K562 (cell line): Measurements from ENCODE around the gene CPNE6. TPM values are rescaled to one million over a fixed set of nuclear protein-coding genes. Genes with fewer than 3 reads are reported as not detected.
A peak's percentile ranks its signal among the peaks of the same experiment; 100 is the strongest.

Experiments used
- BDP1 ChIP-seq: IDR thresholded peaks from 3 replicates; pipeline ENCODE4 v1.6.1; 2011; ENCODE audit not compliant: insufficient read length, insufficient read depth
- CEBPB ChIP-seq: fragments of 450-650 bp; IDR thresholded peaks from 2 replicates; pipeline ENCODE4 v1.6.1; 2016; ENCODE audit warnings: missing genetic modification characterization, missing compliant biosample characterization
- FOXM1 ChIP-seq, 2 experiments: fragments of 450-650 bp in 1 of 2; sonication (generic) in 1 of 2; formaldehyde crosslinking in 1 of 2; IDR thresholded peaks; 2 replicates each; pipeline versions ENCODE4 v1.6.1 to v1.9.0; 2017 to 2022; ENCODE audit warnings: low read depth in 2 of 2, mild to moderate bottlenecking in 2 of 2, missing genetic modification reagents in 1 of 2, moderate library complexity in 1 of 2
- HMGXB4 ChIP-seq: sonication (generic); formaldehyde crosslinking; IDR thresholded peaks from 2 replicates; pipeline ENCODE4 v1.8.1; 2023; ENCODE audit warnings: mild to moderate bottlenecking, missing genetic modification reagents
- IRF9 ChIP-seq: fragments of 450-650 bp; IDR thresholded peaks from 2 replicates; pipeline ENCODE4 v1.6.1; 2016; ENCODE audit warnings: missing biosample characterization, missing genetic modification characterization
- RCOR1 ChIP-seq, 2 experiments: IDR thresholded peaks; 2 replicates each; pipeline ENCODE4 v1.6.1; 2012; ENCODE audit warnings: low read depth in 2 of 2, low read length in 2 of 2, borderline replicate concordance in 1 of 2, improper control_type of control experiment in 1 of 2
- SMAD2 ChIP-seq: fragments of 150-350 bp; IDR thresholded peaks from 2 replicates; pipeline ENCODE4 v1.6.1; 2014; ENCODE audit warnings: low read depth, mild to moderate bottlenecking, low read length
- SREBF1 ChIP-seq: fragments of 150-350 bp; IDR thresholded peaks from 2 replicates; pipeline ENCODE4 v1.6.1; 2014; ENCODE audit warnings: antibody characterized with exemption, low read depth, low read length, borderline replicate concordance
- TEAD2 ChIP-seq: fragments of 450-650 bp; IDR thresholded peaks from 2 replicates; pipeline ENCODE4 v1.6.1; 2016; ENCODE audit warnings: missing genetic modification characterization, control low read depth, missing compliant biosample characterization
- THAP7 ChIP-seq: fragments of 250-450 bp; sonication (Bioruptor Pico); IDR thresholded peaks from 2 replicates; pipeline ENCODE4 v1.5.0; 2021
- ZNF184 ChIP-seq: sonication (generic); formaldehyde crosslinking; IDR thresholded peaks from 2 replicates; pipeline ENCODE4 v1.5.0; 2020; ENCODE audit warnings: missing genetic modification reagents
- ZNF668 ChIP-seq: fragments of 250-450 bp; sonication (Bioruptor Pico); IDR thresholded peaks from 2 replicates; pipeline ENCODE4 v1.8.0; 2022; ENCODE audit warnings: mild to moderate bottlenecking, inconsistent platforms
- ZNF785 ChIP-seq: fragments of 250-450 bp; sonication (Bioruptor Pico); IDR thresholded peaks from 2 replicates; pipeline ENCODE4 v1.4.0; 2020; ENCODE audit warnings: mild to moderate bottlenecking
- ZNF830 ChIP-seq: fragments of 250-450 bp; sonication (Bioruptor Pico); IDR thresholded peaks from 2 replicates; pipeline ENCODE4 v1.5.0; 2021; ENCODE audit warnings: mild to moderate bottlenecking
- polyA plus RNA-seq, 8 experiments: library from polyadenylated mRNA; depleted of rRNA in 4 of 8; stranded (reverse) in 5 of 8; unstranded in 3 of 8; fragments of >200 nt; fragmentation: Nextera tagmentation in 2 of 8; fragmentation: Illumina TruSeq in 1 of 8; extraction: Ambion mirVana in 2 of 8; extraction: Trizol in 1 of 8; gene quantifications; 2 replicates each; pipeline versions ENCODE4 v1.2.1 to v1.2.3, GENCODE V29; 2011 to 2014; ENCODE audit warnings: inconsistent platforms in 1 of 8, missing spikeins in 1 of 8
- total RNA-seq, 7 experiments: library from RNA; depleted of rRNA in 6 of 7; stranded (reverse); fragments of >200 nt in 6 of 7; fragmentation: Illumina TruSeq in 2 of 7; extraction: Trizol in 2 of 7; gene quantifications; 2 replicates each; pipeline versions ENCODE4 v1.2.1 to v1.2.3, GENCODE V29; 2011 to 2021; ENCODE audit warnings: low replicate concordance in 1 of 7
- TF ChIP-seq, protein P1 (sequence below), 2 experiments: fragments of 250-450 bp in 1 of 2; fragments of 450-650 bp in 1 of 2; sonication (Bioruptor Pico) in 1 of 2; IDR thresholded peaks; 2 replicates each; pipeline versions ENCODE4 v1.6.1 to v1.8.0; 2016 to 2021; ENCODE audit warnings: mild to moderate bottlenecking in 2 of 2, moderate library complexity in 2 of 2, missing compliant biosample characterization in 1 of 2, missing genetic modification characterization in 1 of 2
- TF ChIP-seq, protein P2 (sequence below): sonication (generic); formaldehyde crosslinking; IDR thresholded peaks from 2 replicates; pipeline ENCODE4 v1.9.0; 2022; ENCODE audit warnings: mild to moderate bottlenecking, missing genetic modification reagents
- TF ChIP-seq, protein P3 (sequence below): IDR thresholded peaks from 2 replicates; pipeline ENCODE4 v1.6.1; 2011; ENCODE audit warnings: borderline replicate concordance, low read depth, mild to moderate bottlenecking, moderate library complexity, low read length; ENCODE audit not compliant: insufficient read depth, poor library complexity, severe bottlenecking

CPNE6 gene
- total and polyA plus RNA-seq, 9 of the 15 experiments (the other 6 are each of a cell fraction or from before 2014, with no cell fraction given), result not detected

- TF ChIP-seq THAP7 (CRISPR knock-in tag), result 0 out of 2 replicates have a peak, but pooled peaks have one; percentile 69
- TF ChIP-seq, protein P1, sequence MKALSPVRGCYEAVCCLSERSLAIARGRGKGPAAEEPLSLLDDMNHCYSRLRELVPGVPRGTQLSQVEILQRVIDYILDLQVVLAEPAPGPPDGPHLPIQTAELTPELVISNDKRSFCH (CRISPR knock-in tag; IDR thresholded peaks at IDR 0.05), result no peak
- TF ChIP-seq, protein P1 (tag; IDR thresholded peaks at IDR 0.05), result 0 out of 2 replicates have a peak, but pooled peaks have one; percentile 37
- TF ChIP-seq CEBPB (tag), result peak; percentile 34; the same call in 1 of the 2 replicates
- TF ChIP-seq SMAD2, result no peak
- TF ChIP-seq, protein P2, sequence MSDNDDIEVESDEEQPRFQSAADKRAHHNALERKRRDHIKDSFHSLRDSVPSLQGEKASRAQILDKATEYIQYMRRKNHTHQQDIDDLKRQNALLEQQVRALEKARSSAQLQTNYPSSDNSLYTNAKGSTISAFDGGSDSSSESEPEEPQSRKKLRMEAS (CRISPR knock-in tag), result no peak
- no peak for TF ChIP-seq IRF9 (tag)
- TF ChIP-seq ZNF184 (CRISPR knock-in tag), result no peak
- 0 out of 2 replicates have a peak, but pooled peaks have one; percentile 30 for TF ChIP-seq HMGXB4
- no peak for TF ChIP-seq TEAD2 (tag)
- TF ChIP-seq, protein P3, sequence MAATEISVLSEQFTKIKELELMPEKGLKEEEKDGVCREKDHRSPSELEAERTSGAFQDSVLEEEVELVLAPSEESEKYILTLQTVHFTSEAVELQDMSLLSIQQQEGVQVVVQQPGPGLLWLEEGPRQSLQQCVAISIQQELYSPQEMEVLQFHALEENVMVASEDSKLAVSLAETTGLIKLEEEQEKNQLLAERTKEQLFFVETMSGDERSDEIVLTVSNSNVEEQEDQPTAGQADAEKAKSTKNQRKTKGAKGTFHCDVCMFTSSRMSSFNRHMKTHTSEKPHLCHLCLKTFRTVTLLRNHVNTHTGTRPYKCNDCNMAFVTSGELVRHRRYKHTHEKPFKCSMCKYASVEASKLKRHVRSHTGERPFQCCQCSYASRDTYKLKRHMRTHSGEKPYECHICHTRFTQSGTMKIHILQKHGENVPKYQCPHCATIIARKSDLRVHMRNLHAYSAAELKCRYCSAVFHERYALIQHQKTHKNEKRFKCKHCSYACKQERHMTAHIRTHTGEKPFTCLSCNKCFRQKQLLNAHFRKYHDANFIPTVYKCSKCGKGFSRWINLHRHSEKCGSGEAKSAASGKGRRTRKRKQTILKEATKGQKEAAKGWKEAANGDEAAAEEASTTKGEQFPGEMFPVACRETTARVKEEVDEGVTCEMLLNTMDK, result no peak
- TF ChIP-seq RCOR1 (IDR thresholded peaks at IDR 0.05; ENCODE audit: borderline replicate concordance in 1 of 2, low read depth in 2 of 2, low read length in 2 of 2), result no peak
- TF ChIP-seq ZNF785 (CRISPR knock-in tag), result no peak
- no peak for TF ChIP-seq BDP1
- TF ChIP-seq FOXM1 (IDR thresholded peaks at IDR 0.05; ENCODE audit: low read depth), result no peak
- TF ChIP-seq FOXM1 (CRISPR knock-in tag; IDR thresholded peaks at IDR 0.05; ENCODE audit: low read depth), result no peak
- 0 out of 2 replicates have a peak, but pooled peaks have one; percentile 33 for TF ChIP-seq ZNF830
- no peak for TF ChIP-seq SREBF1
- TF ChIP-seq ZNF668 (CRISPR knock-in tag), result no peak
Measured at GRCh38 chr14:24093901-24094840, 22.8 kb downstream of the CPNE6 start, which contains the start of gene PCK2 (continued).
